Retina (tissue), 1 donor: ENCODE data around the gene MYO9B.
"Not testable (repeated sequence)": the region's sequence is repeated elsewhere in the genome, so short reads cannot be mapped to it uniquely, and the experiment has no call there.

Source experiments
- DNase-seq: peaks from one replicate; pipeline ENCODE4 v3.0.0-alpha.2; 2016

The MYO9B gene

GRCh38 chr19:17116996-17117702 is 41.6 kb downstream of the MYO9B start:
- no peak for DNase-seq

GRCh38 chr19:17118957-17119356 is 43.4 kb downstream of the MYO9B start:
- DNase-seq, result no peak

- DNase-seq, result no peak
Observed at GRCh38 chr19:17121736-17122293, 46.2 kb downstream of the MYO9B start.

- no peak for DNase-seq
Observed at GRCh38 chr19:17123041-17123440, 47.5 kb downstream of the MYO9B start.

GRCh38 chr19:17124025-17124424 is 48.4 kb downstream of the MYO9B start:
- DNase-seq, result no peak

GRCh38 chr19:17125062-17125727 is 49.6 kb downstream of the MYO9B start:
- DNase-seq, result no peak

- DNase-seq, result no peak
Observed at GRCh38 chr19:17125728-17126677, 50.4 kb downstream of the MYO9B start.

- no peak for DNase-seq
Observed at GRCh38 chr19:17127671-17128070, 52.1 kb downstream of the MYO9B start.

- no peak for DNase-seq
Observed at GRCh38 chr19:17128403-17128802, 52.8 kb downstream of the MYO9B start.

- DNase-seq, result no peak
Observed at GRCh38 chr19:17128820-17129219, 53.2 kb downstream of the MYO9B start.

- no peak for DNase-seq
Observed at GRCh38 chr19:17129377-17129776, 53.8 kb downstream of the MYO9B start.

GRCh38 chr19:17135001-17135853 is 59.6 kb downstream of the MYO9B start:
- peak; percentile 91 for DNase-seq

- peak; percentile 30 for DNase-seq
Observed at GRCh38 chr19:17136021-17136420, 60.4 kb downstream of the MYO9B start.

GRCh38 chr19:17136617-17137016 is 61.0 kb downstream of the MYO9B start:
- no peak for DNase-seq

GRCh38 chr19:17137417-17137816 is 61.8 kb downstream of the MYO9B start:
- DNase-seq, result no peak

- DNase-seq, result not testable (repeated sequence)
Observed at GRCh38 chr19:17138052-17138846, 62.7 kb downstream of the MYO9B start.

GRCh38 chr19:17138937-17139598 is 63.5 kb downstream of the MYO9B start:
- no peak for DNase-seq

GRCh38 chr19:17144771-17145170 is 69.2 kb downstream of the MYO9B start:
- DNase-seq, result not testable (repeated sequence)

- no peak for DNase-seq
Observed at GRCh38 chr19:17145546-17146497, 70.2 kb downstream of the MYO9B start.
